IMR-90 (cell line): Measurements from ENCODE around the gene ZNF774. TPM values are rescaled to one million over a fixed set of nuclear protein-coding genes. Genes with fewer than 3 reads are reported as not detected.

Experiments used
- ATAC-seq: fragments of 200-7000 bp; cut with Tn5 transposase; 2 replicates; pipeline ENCODE4 v1.9.1; 2020; ENCODE audit warnings: low read depth, mild to moderate bottlenecking, moderate library complexity
- BruUV-seq: library from RNA; stranded (reverse); fragments of 400-500 nt; replicated peaks from 2 replicates; lab custom pipeline; 2021; lab: Mats Ljungman, UMichigan
- CTCF ChIA-PET: fragments of 300-600 bp; formaldehyde crosslinking; extraction: SDS; loops from one replicate; lab custom pipeline; 2021; ENCODE audit warnings: antibody characterized with exemption; lab: Yijun Ruan, JAX
- POLR2A ChIA-PET: fragments of 300-600 bp; sonication (Branson Sonifier 250); formaldehyde crosslinking; loops from one replicate; lab custom pipeline; 2022; ENCODE audit warnings: antibody characterized with exemption; ENCODE audit not compliant: unreplicated experiment; lab: Charles Lee
- DNase-seq: peaks from one replicate; pipeline ENCODE4 v3.0.0; 2013
- H2AFZ ChIP-seq: replicated peaks from 2 replicates; pipeline ENCODE3; 2013; ENCODE audit warnings: low read length, mild to moderate bottlenecking; ENCODE audit not compliant: poor library complexity
- H2AK5ac ChIP-seq: 2 replicates; pipeline ENCODE4 v1.6.1; 2013; ENCODE audit warnings: low read depth, low read length, inconsistent platforms
- H2AK9ac ChIP-seq: replicated peaks from 2 replicates; pipeline ENCODE3; 2013; ENCODE audit warnings: mild to moderate bottlenecking, low read depth, low read length, moderate library complexity; ENCODE audit not compliant: poor library complexity
- H2BK120ac ChIP-seq: 2 replicates; pipeline ENCODE4 v1.6.1; 2013; ENCODE audit warnings: low read depth, low read length, inconsistent platforms
- H2BK15ac ChIP-seq: 3 replicates; pipeline ENCODE4 v1.6.1; 2013; ENCODE audit warnings: low read depth, low read length, inconsistent platforms
- H2BK20ac ChIP-seq: 2 replicates; pipeline ENCODE4 v1.6.1; 2013; ENCODE audit warnings: low read depth, mild to moderate bottlenecking, inconsistent platforms, low read length, moderate library complexity
- H2BK5ac ChIP-seq: 2 replicates; pipeline ENCODE4 v1.6.1; 2013; ENCODE audit warnings: mild to moderate bottlenecking, low read depth, low read length, inconsistent platforms; ENCODE audit not compliant: poor library complexity, severe bottlenecking
- H3K14ac ChIP-seq: replicated peaks from 2 replicates; pipeline ENCODE4 v1.6.1; 2013; ENCODE audit warnings: low read depth, low read length, inconsistent platforms
- H3K18ac ChIP-seq: 2 replicates; pipeline ENCODE4 v1.6.1; 2013; ENCODE audit warnings: low read depth, low read length, control low read depth
- H3K23ac ChIP-seq: 2 replicates; pipeline ENCODE4 v1.6.1; 2013; ENCODE audit warnings: low read depth, low read length, inconsistent platforms
- H3K27ac ChIP-seq: 2 replicates; pipeline ENCODE4 v1.5.1; 2013; ENCODE audit warnings: mild to moderate bottlenecking, control low read depth, low read length; ENCODE audit not compliant: insufficient read depth
- H3K27me3 ChIP-seq: 2 replicates; pipeline ENCODE4 v1.6.1; 2013; ENCODE audit warnings: low read length; ENCODE audit not compliant: control insufficient read depth, insufficient read depth
- H3K36me3 ChIP-seq: 2 replicates; pipeline ENCODE4 v1.6.1; 2013; ENCODE audit warnings: low read length, mixed read lengths; ENCODE audit not compliant: control insufficient read depth, insufficient read depth
- H3K4ac ChIP-seq: 2 replicates; pipeline ENCODE4 v1.6.1; 2013; ENCODE audit warnings: low read depth, low read length, inconsistent platforms
- H3K4me1 ChIP-seq: 2 replicates; pipeline ENCODE4 v1.6.1; 2013; ENCODE audit warnings: low read length, mixed read lengths; ENCODE audit not compliant: control insufficient read depth, insufficient read depth
- H3K4me2 ChIP-seq: 2 replicates; pipeline ENCODE4 v1.6.1; 2013; ENCODE audit warnings: low read depth, mild to moderate bottlenecking, control low read depth, low read length, moderate library complexity
- H3K4me3 ChIP-seq: 2 replicates; pipeline ENCODE4 v1.5.1; 2013; ENCODE audit warnings: low read depth, mild to moderate bottlenecking, control low read depth, low read length, moderate library complexity; ENCODE audit not compliant: insufficient read depth
- H3K56ac ChIP-seq: 2 replicates; pipeline ENCODE4 v1.6.1; 2013; ENCODE audit warnings: low read length, inconsistent platforms; ENCODE audit not compliant: insufficient read depth; ENCODE audit errors: extremely low read depth
- H3K79me1 ChIP-seq, 2 experiments: 2 replicates each; pipeline ENCODE4 v1.6.1; 2013; ENCODE audit warnings: low read length in 2 of 2, inconsistent platforms in 1 of 2, low read depth in 1 of 2
- H3K9ac ChIP-seq: 2 replicates; pipeline ENCODE4 v1.6.1; 2013; ENCODE audit warnings: low read depth, low read length, control low read depth
- H3K9me1 ChIP-seq: 2 replicates; pipeline ENCODE4 v1.6.1; 2013; ENCODE audit warnings: low read length, inconsistent platforms; ENCODE audit not compliant: insufficient read depth
- H3K9me3 ChIP-seq: 2 replicates; pipeline ENCODE4 v1.6.1; 2013; ENCODE audit warnings: low read length; ENCODE audit not compliant: control insufficient read depth, insufficient read depth
- H4K20me1 ChIP-seq: 2 replicates; pipeline ENCODE4 v1.6.1; 2013; ENCODE audit warnings: low read length, inconsistent platforms; ENCODE audit not compliant: insufficient read depth
- H4K5ac ChIP-seq: 2 replicates; pipeline ENCODE4 v1.6.1; 2013; ENCODE audit warnings: mild to moderate bottlenecking, low read depth, low read length, control low read depth
- H4K8ac ChIP-seq, 2 experiments: 2 replicates each; pipeline ENCODE4 v1.6.1; 2013; ENCODE audit warnings: low read depth in 2 of 2, low read length in 2 of 2, control low read depth in 1 of 2, inconsistent platforms in 1 of 2
- H4K91ac ChIP-seq: 2 replicates; pipeline ENCODE4 v1.6.1; 2013; ENCODE audit warnings: low read depth, low read length, inconsistent platforms; ENCODE audit not compliant: insufficient read depth
- BHLHE40 ChIP-seq: fragments of 150-350 bp; IDR thresholded peaks from 2 replicates; pipeline ENCODE4 v1.6.1; 2016; ENCODE audit warnings: mild to moderate bottlenecking, low read depth, low read length
- CEBPB ChIP-seq: IDR thresholded peaks from 2 replicates; pipeline ENCODE4 v1.6.1; 2012; ENCODE audit warnings: low read depth, low read length, improper control_type of control experiment
- CHD1 ChIP-seq: IDR thresholded peaks from 2 replicates; pipeline ENCODE4 v1.6.1; 2012; ENCODE audit warnings: low read depth, low read length, improper control_type of control experiment
- FOS ChIP-seq: fragments of 150-350 bp; IDR thresholded peaks from 2 replicates; pipeline ENCODE4 v1.6.1; 2016; ENCODE audit warnings: low read depth, low read length
- MAFK ChIP-seq: IDR thresholded peaks from 2 replicates; pipeline ENCODE4 v1.6.1; 2012; ENCODE audit warnings: low read depth, low read length, improper control_type of control experiment
- MXI1 ChIP-seq: IDR thresholded peaks from 2 replicates; pipeline ENCODE4 v1.6.1; 2012; ENCODE audit warnings: low read depth, mild to moderate bottlenecking, low read length, moderate library complexity, borderline replicate concordance
- POLR2A ChIP-seq: IDR thresholded peaks from 2 replicates; pipeline ENCODE4 v1.6.1; 2012; ENCODE audit warnings: mild to moderate bottlenecking, low read depth, low read length
- RAD21 ChIP-seq: IDR thresholded peaks from 2 replicates; pipeline ENCODE4 v1.6.1; 2012; ENCODE audit warnings: low read length, improper control_type of control experiment
- RCOR1 ChIP-seq: IDR thresholded peaks from 2 replicates; pipeline ENCODE4 v1.6.1; 2012; ENCODE audit warnings: mild to moderate bottlenecking, low read length, improper control_type of control experiment; ENCODE audit not compliant: insufficient replicate concordance
- RFX5 ChIP-seq: IDR thresholded peaks from 2 replicates; pipeline ENCODE4 v1.8.0; 2012; ENCODE audit warnings: low read depth, mild to moderate bottlenecking, low read length, moderate library complexity
- SMC3 ChIP-seq: fragments of 150-350 bp; IDR thresholded peaks from 2 replicates; pipeline ENCODE4 v1.6.1; 2016; ENCODE audit warnings: low read depth, mild to moderate bottlenecking, antibody characterized with exemption, low read length, moderate library complexity
- WGBS, 2 experiments: methylation state at CpG; one replicate each; pipeline versions ENCODE4 v1.1.5 to v1.1.7; 2013; ENCODE audit warnings: missing lambda C conversion rate in 2 of 2; ENCODE audit not compliant: insufficient read length in 1 of 2; ENCODE audit errors: extremely low coverage in 2 of 2; 5-methylcytosine and 5-hydroxymethylcytosine counted together
- dilution Hi-C: fragments of 300-500 bp; cut with HindIII; formaldehyde crosslinking; loops from one replicate; pipeline ENCODE4 v1.14.3; 2018; ENCODE audit warnings: low sequenced_read_pairs; ENCODE audit not compliant: unreplicated experiment
- in situ Hi-C: fragments of 300-500 bp; cut with MboI; formaldehyde crosslinking; loops from 3 replicates; pipeline ENCODE4 v1.14.3; 2019; ENCODE audit warnings: low sequenced_read_pairs, inconsistent platforms, mixed read lengths
- intact Hi-C: fragments of 100-400 bp; cut with micrococcal nuclease; formaldehyde crosslinking; loops from 2 replicates; pipeline ENCODE4 v1.10.0; 2022
- polyA plus RNA-seq, 3 experiments: library from polyadenylated mRNA; depleted of rRNA; stranded (reverse); fragments of >200 nt; gene quantifications; 2 replicates each; pipeline ENCODE4 v1.2.3, GENCODE V29; 2012; ENCODE audit warnings: low replicate concordance in 1 of 3
- total RNA-seq: library from RNA; depleted of rRNA; stranded (reverse); fragments of >200 nt; gene quantifications from 2 replicates; pipeline ENCODE4 v1.2.3, GENCODE V29; 2012
- TF ChIP-seq, protein P1 (sequence below): conservative IDR thresholded peaks from 2 replicates; pipeline ENCODE4 v1.5.1; 2012; ENCODE audit warnings: mild to moderate bottlenecking, low read depth, low read length, improper control_type of control experiment

ZNF774 gene
- total and polyA plus RNA-seq, 2 of the 4 experiments (the other 2 are of a cell fraction), result 0.91 to 1.1 TPM

GRCh38 chr15:90354986-90355385, 2.9 kb downstream of the ZNF774 start:
- Histone ChIP-seq H4K8ac (no peak overlapping the region), H3K27ac (no peak overlapping the region), H3K4me2 (no peak overlapping the region), H2BK20ac (no peak overlapping the region), H2AFZ (no peak overlapping the region), H3K9ac (no peak overlapping the region), H2BK15ac (no peak overlapping the region), H2AK9ac (no peak overlapping the region), H2AK5ac (no peak overlapping the region), H3K4ac (no peak overlapping the region), H3K18ac (no peak overlapping the region), H2BK120ac (no peak overlapping the region), H4K5ac (no peak overlapping the region), H3K4me3 (no peak overlapping the region), H3K79me1 (no peaks in the 10 kb centered on the region), H3K27me3 (no peaks in the 10 kb centered on the region), H2BK5ac (no peak overlapping the region), H3K9me3 (no peaks in the 10 kb centered on the region), H4K20me1 (no peaks in the 10 kb centered on the region), H3K56ac (no peak overlapping the region), H3K23ac (no peak overlapping the region), H3K36me3 (no peaks in the 10 kb centered on the region), H3K9me1 (0 out of 2 replicates have a peak, but pooled peaks cover 4% of the 10 kb centered on the region), H3K14ac (no peak overlapping the region), H4K91ac (no peak overlapping the region), H3K4me1 (peaks cover 6% of the 10 kb centered on the region)
- TF ChIP-seq MXI1 (no peak), RAD21 (no peak), RCOR1 (no peak), POLR2A (no peak), BHLHE40 (no peak), FOS (no peak), SMC3 (no peak), MAFK (no peak), RFX5 (no peak), CEBPB (no peak), CHD1 (no peak)
- TF ChIP-seq, protein P1, sequence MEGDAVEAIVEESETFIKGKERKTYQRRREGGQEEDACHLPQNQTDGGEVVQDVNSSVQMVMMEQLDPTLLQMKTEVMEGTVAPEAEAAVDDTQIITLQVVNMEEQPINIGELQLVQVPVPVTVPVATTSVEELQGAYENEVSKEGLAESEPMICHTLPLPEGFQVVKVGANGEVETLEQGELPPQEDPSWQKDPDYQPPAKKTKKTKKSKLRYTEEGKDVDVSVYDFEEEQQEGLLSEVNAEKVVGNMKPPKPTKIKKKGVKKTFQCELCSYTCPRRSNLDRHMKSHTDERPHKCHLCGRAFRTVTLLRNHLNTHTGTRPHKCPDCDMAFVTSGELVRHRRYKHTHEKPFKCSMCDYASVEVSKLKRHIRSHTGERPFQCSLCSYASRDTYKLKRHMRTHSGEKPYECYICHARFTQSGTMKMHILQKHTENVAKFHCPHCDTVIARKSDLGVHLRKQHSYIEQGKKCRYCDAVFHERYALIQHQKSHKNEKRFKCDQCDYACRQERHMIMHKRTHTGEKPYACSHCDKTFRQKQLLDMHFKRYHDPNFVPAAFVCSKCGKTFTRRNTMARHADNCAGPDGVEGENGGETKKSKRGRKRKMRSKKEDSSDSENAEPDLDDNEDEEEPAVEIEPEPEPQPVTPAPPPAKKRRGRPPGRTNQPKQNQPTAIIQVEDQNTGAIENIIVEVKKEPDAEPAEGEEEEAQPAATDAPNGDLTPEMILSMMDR, result no peak
- in situ Hi-C loops, result no loop called here
- dilution Hi-C loops, result no loop called here
- no peak for DNase-seq
- ChIA-PET CTCF (interaction anchor here (0.7 kb wide), 1 partner anchor 15 kb away, joined by 3 read pairs; no protein-coding TSS in a partner anchor), POLR2A (no interaction called here)
- no CpG with 5 or more reads among the region's 2 CpGs for WGBS, 2 experiments
- no peak for ATAC-seq
- no TSS peak for BruUV-seq
- intact Hi-C loops, result no loop called here
